GM18505 (cell line): ENCODE results near the gene ADAMTS14.

Experiments
- ATAC-seq: cut with Tn5 transposase; IDR thresholded peaks from one replicate; pipeline ENCODE4 v1.9.1; 2021; ENCODE audit not compliant: unreplicated experiment
- POLR2A ChIP-seq: IDR thresholded peaks from 4 replicates; pipeline ENCODE4 v1.6.1; 2011; ENCODE audit warnings: borderline replicate concordance; ENCODE audit not compliant: insufficient read depth, insufficient read length; ENCODE audit errors: extremely low read depth

The ADAMTS14 gene

DNA sequence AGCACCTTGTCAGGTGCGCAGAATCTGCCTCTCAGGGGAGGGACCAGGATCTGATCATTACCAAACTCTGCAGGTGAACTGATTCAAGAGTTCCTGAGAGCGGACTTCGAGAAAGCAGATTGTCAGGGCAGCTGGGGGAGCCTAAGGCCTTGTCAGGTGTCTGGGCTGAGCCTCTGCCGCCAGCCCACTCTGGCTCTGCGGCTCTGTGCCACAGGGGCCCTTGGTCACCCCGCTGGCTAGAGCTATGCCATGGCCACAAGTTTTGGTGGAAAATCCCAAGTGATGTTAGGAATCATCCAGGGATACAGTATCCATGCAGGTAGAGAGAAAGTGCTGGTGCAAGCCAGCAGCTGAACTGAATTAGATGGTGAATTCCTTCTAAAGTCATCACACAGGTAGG, 4.2 kb downstream of the ADAMTS14 start:
- TF ChIP-seq POLR2A, result no peak
- no peak for ATAC-seq

DNA sequence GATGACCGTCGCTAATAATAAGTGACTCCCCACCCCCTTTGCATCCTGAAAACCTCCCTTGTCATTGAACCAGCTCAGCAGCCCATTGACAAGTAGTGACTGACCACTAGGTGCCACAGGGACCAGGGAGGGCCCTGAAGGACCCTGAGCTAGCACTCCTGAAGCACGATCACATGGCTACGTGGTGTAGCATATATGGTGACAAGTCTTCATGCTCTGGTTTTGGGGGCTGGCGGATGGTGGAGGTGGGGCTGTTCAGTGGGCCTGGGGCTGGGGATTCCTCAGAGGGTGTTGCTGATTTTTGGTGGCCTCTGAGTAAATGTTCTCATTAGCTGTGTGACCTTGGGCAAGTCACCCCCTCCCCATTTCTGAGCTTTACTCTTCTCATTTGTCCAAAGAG, 4.7 kb downstream of the ADAMTS14 start:
- TF ChIP-seq POLR2A, result no peak
- ATAC-seq, result no peak

DNA sequence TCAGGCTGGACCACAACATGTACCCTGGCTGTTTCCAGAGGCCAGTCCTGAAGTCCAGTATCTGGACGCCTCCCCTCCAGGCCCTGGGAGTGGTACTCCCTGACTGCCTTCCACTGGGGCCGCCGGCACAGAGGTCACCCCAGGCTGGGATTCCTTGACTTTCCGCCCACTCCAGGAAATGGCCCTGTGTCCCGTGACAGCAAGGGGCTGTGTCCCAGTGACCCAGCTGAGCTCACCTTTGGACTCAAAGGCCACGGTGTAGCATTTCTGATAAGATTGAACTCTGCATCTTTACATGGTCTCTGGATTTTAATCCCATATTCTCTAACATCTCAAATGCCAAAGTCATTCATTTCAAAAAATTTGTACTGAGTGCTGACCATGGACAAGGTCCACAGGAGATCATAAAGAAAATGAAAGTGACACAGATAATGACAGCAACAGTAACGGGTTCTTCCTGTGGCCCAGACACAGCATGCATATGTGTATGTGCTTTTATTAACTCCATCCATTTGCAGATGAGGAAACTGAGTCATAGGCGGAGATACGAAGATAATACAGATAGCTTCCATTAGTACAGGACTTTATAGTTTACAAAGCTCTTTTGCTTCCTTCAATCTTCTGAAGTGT, 5.4 kb downstream of the ADAMTS14 start:
- ATAC-seq, result no peak
- TF ChIP-seq POLR2A, result no peak

DNA sequence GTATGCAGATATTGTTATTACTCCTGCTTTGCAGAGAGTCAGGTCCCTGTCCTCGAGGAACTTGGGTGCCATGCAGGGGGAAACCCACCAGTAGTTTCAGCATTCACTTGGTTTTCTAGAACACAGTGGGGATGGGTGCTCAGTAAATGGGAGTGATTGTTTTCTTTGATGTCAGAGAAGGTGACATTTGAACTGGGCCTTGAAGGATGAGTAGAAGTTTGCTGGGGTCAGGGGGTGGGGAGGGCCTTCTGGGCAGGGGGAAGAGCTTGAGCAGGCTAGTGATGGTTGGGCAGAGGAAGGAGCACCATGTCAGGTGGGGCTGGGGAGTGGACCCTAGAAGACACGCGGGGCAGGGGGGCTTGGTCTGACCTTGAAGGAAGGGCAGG, 5.9 kb downstream of the ADAMTS14 start:
- TF ChIP-seq POLR2A, result no peak
- ATAC-seq, result no peak

DNA sequence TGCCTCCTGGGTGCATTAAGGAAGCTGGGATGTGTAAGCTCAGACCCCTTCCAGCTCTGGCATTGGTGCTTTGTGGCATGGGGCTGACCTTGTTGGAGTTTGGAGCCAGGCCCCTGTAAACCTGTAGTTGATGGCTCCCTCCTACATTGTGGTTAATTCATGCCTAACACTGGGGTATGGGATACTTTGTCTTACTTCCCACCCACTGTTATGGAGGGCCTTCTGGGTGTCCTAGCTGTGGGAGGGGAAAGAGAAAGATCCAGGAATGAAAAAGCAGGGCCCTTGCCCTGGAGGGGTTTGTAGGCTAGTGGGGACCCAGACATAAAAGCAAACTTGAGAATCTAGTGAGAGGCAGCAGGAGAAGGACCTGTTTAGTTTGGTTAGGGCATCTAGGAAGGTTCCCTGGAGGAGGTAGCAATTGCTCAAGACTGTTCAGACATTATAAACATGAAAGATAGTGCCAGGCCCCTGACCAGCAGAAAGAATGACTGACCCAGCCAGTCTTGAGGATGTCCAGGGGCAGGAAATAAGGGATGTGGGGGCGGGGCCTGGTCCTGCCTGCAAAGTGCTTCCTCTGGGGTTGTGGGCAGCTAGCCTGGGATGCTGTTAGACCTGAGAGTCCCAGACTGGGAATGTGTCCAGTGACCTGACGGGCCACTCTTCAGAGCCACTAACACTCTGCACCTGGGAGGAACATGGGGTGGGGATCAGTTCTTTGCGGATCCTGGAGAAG, 6.6 kb downstream of the ADAMTS14 start:
- ATAC-seq, result no peak
- no peak for TF ChIP-seq POLR2A

DNA sequence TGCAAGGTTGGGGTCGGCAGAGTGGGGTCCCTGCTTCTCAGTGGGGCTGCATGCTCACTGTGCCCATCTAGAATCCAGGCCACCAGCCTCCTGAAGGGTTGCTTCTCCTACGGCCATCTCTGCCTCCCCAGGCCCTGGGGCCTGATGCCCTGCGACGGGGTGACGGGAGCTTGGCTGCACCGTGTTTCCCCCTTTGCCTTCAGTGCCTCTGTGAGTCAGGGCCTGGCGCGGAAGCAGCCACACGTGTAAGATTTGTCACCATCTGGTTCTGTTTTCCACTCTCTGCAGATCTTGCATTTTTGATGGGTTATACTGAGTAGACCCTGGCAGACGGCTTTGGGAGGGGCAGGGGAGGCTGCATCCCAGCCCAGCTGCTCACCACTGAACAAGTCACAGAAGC, 7.2 kb downstream of the ADAMTS14 start:
- no peak for ATAC-seq
- no peak for TF ChIP-seq POLR2A

DNA sequence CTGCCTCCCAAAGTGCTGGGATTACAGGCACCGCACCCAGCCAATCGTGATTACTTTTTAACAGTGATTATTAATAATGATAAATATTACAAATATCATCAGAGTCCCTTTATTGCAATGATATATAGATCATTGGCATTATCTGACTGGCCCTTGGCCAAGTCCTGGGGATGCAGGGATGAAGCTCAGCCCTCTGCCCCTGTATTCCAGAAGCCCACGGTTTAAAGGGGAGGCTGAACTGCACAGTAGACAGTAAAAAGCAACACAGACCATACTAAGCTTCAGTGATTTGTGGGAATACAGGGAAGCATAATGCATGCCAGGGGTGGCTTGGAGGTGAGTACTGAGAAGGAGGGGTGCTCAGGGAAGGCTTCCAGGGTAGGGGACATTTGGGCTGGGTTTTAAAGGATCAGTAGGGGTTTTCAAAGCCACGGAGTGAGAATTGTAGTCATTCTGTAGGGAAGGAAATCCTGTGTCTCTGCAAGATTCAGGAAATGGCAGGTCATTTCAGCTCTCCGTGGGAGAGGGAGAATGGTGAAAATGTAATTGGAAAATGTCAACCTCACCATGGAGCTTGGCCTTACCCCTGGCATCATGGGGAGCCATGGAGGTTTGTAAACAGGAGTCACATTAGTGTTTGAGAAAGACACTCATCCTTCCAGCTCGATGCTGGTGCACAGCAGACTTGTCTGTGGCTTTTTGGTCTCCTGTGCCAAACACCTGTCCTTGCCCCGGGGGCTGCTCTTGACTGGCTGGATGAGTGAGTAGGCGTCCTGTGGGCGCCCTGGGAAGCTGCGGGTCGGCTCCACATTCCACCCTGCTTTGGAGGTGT, 8.8 kb downstream of the ADAMTS14 start:
- no peak for TF ChIP-seq POLR2A
- no peak for ATAC-seq

DNA sequence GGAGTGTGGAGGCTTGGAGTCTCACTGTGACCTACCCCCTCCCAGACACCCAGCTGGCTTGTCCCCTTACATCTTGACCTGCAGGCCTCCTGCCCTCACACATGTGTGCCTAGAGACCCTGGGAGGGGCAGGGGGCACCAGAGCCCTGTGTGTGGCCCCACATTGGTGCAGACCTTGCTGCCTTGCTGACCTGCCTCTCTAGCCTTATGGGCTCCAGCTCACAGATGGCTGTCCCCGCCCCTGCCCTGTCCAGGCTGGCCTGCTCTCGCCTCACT, 9.4 kb downstream of the ADAMTS14 start:
- no peak for ATAC-seq
- no peak for TF ChIP-seq POLR2A

DNA sequence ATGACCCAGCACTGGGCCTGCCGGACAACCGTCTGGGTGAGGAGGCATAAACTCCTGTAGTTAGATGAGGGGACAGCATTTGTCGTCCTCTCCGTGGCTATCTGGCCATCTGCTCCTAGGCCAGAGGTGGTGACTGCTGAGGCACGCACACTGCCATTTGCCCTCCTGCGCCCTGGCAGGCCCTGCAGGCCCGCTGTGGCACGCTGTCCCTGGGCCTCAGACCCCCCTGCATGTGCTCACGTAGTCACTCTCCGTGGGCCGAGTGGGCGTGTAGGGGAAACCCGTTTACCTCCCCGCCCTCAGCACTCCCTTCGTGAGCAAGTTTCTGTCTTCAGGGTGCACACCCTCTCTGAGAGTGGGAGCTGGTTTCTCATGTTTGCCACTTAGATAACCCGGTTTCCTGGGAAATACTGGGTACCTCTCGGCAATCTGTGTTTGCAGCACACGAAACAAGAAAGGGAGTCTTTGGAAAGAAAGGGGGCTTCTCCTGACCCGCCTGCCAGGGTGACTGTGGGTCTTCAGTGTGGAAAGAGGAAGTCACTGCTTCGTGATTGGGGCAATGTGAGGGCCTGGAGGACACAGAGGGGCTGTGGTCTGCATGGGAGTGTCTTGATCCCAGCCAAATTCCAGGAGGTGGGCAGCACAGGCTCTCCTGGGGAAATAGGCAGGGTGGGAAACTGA, 10.8 kb downstream of the ADAMTS14 start:
- no peak for ATAC-seq
- TF ChIP-seq POLR2A, result no peak

DNA sequence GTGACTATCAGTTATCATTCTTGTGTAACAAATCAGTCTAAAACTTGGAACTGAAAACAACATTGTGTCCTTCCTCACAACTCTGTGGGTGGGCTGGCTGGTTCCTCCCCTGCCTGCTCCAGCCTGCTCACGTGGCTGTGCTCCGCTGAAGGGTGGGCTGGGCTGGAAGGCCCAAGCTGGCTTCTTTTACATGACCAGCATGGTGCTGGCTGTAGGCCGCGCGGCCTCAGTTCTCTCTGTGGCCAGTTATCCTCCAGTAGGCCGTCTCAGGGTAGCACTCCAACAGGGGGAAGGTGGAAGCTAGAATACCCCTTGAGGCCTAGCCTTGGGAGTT, 11.3 kb downstream of the ADAMTS14 start:
- no peak for ATAC-seq
- TF ChIP-seq POLR2A, result no peak

DNA sequence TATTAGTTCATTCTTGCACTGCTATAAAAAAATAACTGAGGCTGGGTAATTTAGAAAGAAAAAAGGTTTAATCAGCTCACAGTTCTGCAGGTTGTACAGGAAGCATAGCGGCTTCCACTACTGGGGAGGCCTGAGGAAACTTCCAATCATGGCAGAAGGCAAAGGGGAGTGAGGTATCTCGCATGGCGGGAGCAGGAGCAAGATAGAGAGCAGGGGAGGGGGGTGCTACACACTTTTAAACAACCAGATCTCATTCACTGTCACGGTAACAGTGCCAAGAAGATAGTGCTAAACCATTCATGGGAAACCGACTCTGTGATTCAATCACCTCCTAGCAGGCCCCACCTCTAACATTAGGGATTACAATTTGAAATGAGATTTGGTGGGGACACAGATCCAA, 11.6 kb downstream of the ADAMTS14 start:
- TF ChIP-seq POLR2A, result no peak
- no peak for ATAC-seq

DNA sequence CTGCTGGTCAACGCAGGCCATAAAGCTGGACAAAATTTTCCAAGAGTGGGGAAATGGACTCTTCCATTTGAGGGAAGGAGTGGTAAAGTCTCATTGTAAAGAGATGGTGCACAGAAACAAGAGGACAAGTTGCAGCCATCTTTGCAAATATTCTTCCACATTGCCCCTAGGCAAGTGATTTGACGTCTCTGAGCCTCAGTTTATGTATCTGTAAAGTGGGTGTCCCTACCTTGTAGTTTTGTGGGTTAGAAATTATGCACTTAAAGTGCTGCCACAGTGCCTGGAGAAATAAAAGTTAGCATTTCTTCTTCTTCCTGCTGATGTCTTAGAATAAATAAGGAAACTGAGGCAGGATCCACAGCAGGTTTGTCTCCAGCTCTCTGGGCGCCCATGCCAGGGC, 12.1 kb downstream of the ADAMTS14 start:
- TF ChIP-seq POLR2A, result no peak
- no peak for ATAC-seq

DNA sequence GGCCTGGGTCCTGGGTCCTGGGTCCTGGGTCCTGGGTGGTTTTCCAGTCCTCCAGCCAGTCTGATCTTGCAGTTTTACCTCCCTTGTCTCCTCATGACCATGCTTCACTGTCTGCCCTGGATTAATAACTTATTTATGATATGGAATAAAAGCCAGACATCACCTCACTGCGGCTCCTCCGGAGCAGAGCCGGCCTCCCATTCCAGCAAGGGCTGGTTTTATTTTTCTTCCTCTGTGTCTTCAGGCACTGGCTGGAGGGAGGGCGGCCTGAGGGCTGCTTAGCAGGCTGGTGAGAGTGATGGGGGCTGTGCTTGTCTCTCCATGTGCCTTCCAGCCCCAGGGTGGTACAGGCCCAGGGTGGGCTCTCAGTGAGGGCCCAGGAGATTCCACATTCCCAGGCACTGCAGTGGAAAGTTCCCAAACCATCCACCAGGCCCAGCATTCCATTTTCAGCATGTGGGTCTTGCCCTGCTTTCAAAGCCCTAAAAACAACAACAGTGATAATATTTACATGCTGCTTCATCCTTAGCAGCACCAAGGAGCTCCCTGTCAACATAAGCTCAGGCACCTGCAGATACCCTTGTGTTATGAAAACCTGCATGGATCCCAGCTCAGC, 12.6 kb downstream of the ADAMTS14 start:
- TF ChIP-seq POLR2A, result no peak
- ATAC-seq, result no peak
